ENCODE measurements around the gene HCN4.
A peak's percentile ranks its signal among the peaks of the same experiment; 100 is the strongest.

Gene HCN4

DNA sequence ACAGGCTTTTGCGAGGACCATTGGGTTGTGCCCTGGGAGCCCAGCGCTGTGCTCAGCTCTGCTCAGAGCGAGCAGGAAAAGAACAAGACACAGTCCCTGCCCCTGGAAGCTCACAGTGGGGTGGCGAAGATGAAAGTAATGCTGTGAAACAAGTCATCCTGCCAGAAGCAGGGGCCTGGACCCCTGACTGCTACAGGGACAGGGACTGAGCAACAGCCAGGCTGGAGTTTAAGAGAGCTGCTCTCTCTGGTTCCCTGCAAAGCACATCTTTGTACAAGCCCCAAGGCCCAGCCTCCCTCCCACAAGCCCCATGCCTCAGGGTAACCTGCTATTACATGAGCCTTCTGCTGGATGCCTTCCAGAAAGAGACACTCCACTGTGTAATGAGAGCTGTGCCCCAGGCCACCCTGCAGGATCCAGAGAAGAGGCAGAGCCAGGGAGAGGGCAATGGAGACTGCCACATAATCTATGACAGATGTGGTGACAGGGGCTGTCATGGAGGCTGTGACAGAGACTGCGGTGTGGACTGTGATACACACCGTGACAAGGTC is 7.1 kb upstream of the HCN4 start:
- DNase-seq = no peak

GRCh38 chr15:73375012-73375411 is 6.3 kb upstream of the HCN4 start:
- DNase-seq = no peak

DNA sequence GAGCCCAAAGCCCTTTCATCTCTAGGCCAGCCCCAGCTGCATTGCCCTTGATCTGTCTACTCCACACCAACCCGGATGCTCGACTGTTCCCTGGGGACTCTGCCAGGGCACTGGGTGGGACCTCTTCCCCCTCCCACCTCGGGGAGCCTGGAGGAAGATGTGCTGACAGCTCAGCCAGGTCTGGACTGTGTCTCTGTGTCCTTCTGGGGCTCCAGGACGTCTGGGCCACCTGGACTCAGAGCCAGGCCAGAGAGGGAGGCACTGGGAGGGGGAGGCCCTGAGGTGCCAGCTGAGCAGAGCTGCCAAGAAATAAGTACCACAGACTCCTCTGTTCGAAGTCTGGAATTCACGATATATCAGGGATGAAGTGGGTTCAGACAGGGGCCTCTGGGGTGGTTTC is 5.8 kb upstream of the HCN4 start:
- no peak for DNase-seq

DNA sequence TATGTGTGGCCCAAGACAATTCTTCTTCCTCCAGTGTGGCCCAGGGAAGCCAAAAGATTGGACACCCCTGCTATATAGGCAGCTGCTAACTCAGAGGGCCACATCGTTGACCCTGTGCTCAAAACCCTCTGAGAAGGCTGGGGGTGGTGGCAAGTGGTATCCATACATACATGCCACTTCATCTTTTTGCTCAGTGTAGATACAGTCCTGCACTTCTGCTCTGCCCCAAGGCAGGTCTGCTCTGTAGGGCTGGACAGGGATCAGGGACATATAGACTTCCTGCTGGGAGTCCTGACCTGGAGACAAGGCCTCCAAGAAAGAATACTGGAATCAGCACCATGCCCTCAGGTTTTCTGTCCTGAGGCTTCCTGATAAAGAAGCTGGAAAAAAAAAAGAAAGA is 4.5 kb upstream of the HCN4 start:
- no peak for DNase-seq

DNA sequence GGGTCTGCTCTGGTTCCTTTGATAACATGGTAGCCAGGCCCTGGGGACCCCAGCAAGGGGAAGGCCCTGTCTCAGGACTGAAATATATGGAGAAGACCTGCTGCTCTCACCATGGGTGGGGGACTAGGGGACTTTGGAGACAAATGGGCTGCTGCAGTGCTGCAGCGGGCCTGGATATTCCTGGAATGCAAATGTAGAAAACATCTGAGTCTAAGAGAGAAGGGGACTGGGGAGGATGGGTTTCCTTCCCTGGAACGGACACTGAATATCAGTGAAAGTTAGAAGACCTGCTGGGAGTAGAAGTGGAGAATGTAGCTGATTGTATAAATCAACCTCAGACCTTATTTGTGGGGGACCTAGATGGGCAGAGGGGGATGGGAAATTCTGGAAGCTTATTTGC is 3.1 kb upstream of the HCN4 start:
- no peak for DNase-seq

DNA sequence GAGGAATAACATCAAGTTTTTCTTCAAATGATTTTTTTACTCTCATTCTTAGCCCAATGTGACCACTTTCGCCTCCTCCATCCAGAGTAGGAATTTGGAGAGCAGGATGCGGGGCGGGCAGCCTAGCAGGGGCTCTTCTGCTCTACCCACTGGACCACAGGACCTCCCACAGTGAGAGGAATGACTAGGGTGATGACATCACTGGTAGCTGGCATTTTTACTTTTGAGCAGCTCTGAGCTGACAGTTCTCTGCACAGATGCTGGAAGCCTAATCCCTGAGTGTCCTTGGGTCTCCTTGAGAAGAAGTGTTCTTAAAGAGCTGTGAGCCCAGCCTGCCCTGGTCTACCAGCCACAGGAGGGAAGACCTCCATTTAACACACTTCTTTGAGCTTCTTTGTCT is 1.4 kb upstream of the HCN4 start:
- no peak for DNase-seq

DNA sequence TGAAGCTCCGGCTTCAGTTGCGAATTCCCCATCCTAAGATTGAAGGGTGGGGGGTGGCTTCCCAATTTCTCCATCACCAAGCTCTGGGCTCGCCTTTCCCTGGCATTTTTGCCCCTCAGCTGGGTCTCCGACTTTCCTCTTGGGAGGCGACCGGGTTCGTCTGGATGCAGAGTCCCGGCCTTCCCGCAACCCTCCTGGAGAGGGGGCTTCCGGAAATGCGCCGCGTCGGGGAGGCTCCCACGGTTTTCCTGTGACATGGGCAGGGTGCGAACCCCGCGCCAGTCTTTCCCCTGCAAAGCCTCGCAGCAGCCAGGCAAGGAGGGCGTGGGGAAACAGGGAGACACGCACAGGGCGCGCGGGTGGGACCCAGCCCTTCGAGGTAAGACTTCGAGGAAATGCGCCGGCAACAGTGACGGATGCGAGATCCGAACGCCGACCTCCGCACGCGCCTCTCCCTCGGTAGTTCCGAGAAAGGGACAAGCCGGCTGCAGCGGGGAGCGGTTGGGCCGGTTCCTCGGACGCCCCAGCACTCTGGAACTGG is 466 bp upstream of the HCN4 start:
- no peak for DNase-seq

DNA sequence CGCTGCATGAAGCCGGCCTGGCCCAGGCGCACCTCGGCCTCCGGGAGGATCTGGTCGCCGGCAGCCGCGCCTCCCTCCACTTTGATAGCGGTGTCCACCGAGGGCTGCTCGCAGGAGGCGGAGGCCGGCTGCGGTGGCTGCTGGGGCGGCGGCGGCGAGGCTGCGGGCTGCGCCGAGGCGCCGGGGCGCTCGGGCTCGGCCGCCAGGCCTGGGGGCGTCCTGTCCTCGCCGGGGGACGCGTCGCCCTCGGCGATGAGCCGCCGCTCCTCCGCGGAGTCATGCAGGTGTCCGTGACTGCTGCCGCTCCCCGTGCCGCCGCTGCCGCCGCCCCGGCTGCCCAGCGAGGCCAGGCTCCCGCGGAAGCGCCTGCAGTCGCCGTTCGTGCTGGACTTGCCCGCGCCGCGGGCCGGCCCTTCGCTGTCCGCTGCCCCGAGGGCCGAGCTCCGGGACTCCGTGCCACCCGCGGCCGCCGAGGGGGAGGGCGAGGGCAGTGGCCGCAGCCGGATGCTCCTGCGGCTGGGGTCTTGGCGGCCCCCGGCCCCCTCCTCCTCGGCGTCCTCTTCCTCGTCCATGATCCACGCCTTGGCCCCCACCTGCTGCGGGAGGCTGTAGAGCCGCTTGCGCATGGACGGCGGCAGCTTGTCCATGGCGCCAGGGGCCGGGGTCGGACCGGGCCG is 996 bp downstream of the HCN4 start:
- no peak for DNase-seq

- no peak for DNase-seq
These were observed 1.8 kb downstream of the HCN4 start for GRCh38 chr15:73366766-73367623.

- DNase-seq = no peak
These were observed 4.7 kb downstream of the HCN4 start for GRCh38 chr15:73364070-73364469.

- DNase-seq = no peak
These were observed 5.9 kb downstream of the HCN4 start for GRCh38 chr15:73362900-73363299.

DNA sequence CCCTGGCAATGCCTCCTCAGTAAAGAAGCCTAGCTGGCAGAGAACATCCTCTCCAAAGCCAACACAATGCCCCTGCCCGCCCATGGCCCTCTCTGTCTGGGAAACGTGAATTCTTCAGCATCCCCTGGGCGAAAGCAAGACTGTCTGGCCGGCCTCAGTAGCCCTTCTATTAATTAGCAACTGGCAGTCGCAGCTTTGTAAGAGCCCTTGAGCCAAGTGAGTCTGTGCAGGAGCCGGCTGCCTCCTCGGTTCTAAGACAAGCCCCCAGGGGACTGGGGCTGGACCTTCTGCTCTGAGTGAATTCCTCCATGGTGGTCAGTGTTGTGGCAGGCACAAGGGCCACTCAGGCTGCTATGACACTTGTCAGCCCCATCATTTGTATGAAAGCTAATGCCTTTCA is 7.4 kb downstream of the HCN4 start:
- no peak for DNase-seq

DNA sequence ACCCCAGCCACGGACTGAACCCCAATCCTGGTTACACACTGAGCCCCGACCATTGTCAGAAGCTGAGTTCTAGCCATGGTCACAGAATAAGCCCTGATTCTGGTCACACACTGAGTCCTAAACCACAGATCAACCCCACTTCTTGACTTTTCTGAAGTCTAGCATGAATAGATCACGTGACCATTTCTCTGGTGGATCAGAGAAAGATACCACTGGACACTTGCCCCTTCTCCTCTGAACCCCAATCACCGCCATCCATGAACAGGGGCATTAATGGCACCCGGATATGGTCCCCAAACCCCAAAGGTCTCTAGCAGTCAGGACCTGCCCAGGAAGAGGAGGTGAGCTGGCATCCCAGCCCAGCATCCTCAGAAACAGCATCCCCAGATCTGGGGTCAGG is 9.1 kb downstream of the HCN4 start:
- no peak for DNase-seq

DNA sequence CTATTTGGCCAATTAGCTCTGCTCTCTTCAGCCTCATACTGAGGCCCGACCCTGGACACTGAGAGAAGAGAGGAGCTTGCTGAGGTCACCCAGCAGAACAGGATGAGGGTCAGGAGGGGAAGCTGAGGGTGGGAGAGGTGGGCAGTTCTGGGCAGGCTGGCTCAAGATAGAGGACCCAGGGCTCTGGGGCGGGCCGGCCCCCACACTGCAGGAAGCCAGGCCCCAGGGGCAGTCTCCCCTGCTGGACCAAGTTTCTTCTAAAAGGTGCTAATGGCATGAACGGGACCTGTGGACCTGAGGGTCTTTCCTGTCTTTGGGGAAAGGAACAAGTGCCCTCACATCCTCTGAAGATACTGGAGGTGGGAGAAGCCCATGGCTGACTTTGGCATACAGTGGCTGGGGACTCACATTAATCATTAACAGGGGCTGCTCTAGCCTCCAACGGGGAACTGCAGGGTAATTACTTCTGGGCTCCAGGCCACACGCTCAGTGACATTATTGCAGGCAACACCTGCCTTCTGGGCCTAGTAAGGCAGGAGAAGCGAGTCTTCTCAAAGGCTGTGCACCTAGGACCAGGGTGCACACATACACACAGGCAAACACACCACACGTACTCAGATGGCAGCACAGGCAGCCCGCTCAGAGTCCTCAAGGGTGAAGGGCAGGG is 10.6 kb downstream of the HCN4 start:
- DNase-seq = no peak

DNA sequence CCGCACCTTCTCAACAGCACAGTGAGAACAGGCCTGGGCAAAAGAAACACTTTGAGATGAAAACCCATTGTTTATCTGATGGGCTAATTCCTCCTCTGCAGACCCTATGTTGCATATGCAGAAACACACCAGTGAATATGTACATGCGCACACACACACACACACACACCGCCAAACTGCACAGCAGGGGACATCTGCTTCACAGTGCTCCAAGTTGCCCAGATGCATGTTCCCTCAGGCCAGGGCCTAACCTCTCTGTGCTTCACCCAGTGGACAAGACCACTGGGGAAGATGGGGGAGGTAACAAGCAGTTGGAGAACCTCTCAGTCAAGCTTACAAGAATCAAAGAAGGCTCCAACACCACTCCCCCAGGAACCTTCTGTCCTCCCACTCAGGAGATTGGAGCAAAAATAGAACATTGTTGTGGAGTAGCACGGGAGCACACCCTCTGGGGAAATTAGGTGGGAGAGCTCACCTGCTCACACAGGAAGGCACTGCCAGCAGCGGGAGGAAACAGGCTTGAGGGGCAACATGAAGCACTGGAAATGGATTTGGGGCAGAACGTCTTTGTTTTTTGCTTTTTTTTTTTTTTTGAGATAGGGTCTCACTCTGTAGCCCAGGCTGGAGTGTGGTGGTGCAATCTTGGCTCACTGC is 13.0 kb downstream of the HCN4 start:
- no peak for DNase-seq

DNA sequence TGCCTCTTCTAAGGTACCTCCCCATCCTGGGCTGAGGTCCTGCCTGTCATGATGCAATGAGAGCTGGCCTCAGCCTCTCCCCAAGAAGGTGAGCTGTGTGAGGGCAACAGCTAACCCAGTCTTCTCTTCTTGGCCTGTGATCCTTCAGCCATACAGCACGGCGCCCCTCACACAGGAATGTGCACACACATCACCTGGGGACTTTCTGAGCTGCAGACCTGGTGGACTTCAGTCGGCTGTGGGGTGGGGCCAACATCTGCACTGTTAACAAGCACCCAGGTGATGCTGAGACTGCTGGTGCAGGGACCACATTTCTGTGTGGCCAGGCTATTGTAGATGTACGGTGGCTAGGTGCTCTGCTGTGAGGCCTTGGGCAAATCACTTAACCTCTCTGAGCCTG is 14.5 kb downstream of the HCN4 start:
- no peak for DNase-seq

DNA sequence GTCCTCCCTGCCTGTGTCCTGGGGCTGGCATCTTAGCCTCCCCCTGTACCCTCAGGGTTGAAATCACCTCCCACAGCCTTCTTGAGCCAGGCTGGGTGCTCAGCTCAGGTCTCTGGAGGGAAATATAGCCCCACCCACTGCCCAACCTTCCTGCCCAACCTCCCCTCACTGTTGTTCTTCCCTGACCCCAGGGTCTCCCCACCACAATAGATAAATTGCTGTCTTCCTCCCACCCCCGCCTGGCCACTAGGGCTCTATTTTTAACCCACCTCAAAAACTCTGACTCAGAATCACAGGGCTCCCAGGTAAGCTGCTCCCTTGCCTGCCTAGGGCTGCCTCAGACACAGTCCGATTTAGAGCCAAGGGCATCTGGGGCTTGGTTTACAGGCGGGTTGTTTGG is 15.0 kb downstream of the HCN4 start:
- no peak for DNase-seq

- DNase-seq = no peak
These were observed 16.7 kb downstream of the HCN4 start for GRCh38 chr15:73352082-73352481.

GRCh38 chr15:73349191-73349590 is 19.6 kb downstream of the HCN4 start:
- DNase-seq = no peak

DNA sequence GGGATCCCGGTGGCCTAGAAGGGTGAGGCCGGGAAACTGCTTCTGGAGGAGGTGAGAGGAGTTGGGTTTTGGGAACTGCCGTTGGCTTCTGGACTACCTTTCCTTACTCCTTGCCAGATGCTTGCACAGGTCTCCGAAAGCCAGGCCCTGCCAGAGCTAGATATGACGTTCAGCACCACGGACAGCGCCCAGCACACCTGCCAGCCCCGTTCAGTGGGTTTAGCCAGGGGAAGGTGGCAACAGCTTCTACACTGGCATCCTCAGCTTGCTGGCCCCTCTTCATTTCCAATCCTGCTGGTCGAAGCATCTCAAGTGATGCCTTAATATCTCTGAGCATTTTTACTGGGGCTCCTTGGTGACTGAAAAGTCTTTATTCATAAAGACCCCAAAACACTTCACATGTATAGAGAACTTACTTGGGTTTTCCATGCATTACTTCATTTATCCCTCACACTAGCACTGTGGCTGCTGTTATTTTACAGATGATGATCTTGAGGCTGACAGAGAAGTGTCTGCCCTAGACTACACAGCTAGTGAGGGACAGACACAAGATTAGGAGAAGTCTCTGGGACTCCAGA is 21.9 kb downstream of the HCN4 start:
- DNase-seq = peak; percentile 35

DNA sequence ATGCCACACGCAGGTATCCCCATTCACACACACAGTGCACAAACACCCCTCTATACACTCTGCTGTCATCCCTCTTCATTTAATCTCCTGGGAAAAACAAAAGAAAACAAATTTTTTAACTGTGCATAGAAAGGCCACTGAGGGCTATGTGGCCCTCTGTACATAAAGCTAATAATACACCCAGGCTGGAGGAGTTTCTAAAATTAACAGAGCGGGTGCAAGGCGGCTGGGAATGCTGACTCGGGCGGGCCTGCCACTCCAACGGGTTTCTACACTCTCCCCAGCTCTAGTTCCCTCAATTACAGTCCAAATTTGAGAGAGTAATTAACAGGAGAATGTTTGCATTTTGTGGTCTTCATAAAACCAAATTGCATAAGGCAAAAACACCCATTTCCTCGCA is 23.1 kb downstream of the HCN4 start:
- DNase-seq = no peak

DNA sequence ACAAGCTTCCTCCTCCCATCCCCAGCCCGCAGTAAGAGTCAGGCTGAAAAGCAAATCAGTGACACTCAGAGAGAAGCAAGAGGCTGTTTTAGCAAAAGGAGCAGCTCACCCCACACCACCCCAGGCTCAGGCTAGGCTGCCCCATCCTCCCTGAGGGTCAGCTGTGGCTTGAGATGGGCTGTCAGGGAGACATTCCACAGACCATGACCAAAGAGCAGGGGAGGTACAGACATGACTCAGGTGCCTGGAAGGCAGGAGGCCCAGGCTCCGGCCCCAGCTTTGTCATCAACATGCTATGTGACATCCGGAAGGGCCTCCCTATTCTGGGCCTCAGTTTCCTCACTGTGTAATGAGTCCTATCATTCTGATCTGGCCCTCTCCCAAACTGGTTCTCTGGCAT is 24.7 kb downstream of the HCN4 start:
- DNase-seq = no peak
